ENCODE measurements around the gene IL1F10. TPM values are rescaled to one million over a fixed set of nuclear protein-coding genes. Genes with fewer than 3 reads are reported as not detected.

Gene IL1F10
- total and polyA plus RNA-seq, 10 of the 15 experiments (the other 5 are each of a cell fraction or from before 2014, with no cell fraction given) = not detected

DNA sequence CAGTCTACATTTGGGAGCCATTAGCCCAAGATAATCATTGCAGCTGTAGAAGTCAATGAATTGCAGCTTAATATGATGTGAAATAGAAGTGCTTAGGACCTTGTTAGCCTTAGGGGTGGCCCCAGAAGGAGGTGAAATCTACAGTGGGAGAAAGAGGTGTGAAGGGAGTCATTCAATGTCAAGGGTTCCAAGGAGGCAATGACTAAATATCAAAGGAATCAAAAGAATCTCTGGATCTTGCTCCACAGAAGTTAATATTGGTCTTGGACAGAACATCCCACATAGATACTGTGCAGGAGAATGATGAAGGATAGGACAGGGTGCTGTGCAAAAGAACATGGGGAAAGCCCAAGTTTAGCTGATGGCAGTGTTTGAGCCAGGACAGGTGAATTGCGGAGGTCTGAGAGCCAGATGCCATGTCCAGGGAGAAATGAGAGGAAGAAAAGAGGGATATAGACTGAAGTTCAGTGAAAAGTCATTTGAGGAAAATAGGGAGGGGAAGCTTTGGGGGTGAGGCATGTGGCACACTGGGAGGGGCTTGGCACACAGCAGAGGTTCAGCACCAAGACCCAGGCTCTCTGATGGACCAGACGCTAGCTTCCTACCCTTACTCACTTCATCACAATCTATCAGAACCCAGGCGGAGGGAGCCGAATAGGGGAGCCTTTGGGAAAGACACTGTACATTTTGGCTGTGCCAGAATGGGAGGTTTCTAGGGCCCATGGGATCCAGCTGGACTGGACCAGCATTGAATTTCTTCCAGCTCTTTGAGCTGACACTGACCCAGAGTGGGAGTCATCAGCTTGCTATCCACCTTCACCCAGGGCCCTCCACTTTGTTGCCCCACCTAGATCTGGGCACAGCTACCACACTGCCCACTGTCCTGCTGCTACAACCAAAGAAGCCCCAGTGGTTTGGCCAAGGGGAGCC is 2.2 kb downstream of the IL1F10 start:
- no peak for TF ChIP-seq SIN3A (IDR thresholded peaks at IDR 0.05; ENCODE audit: low read depth, low read length)
- Histone ChIP-seq H3K4me2 (ENCODE audit: control insufficient read depth, insufficient read depth) (no peak overlapping the region), H4K20me1 (ENCODE audit: control insufficient read depth, insufficient read depth) (no peaks in the 10 kb centered on the region), H3K9ac (ENCODE audit: control insufficient read depth, insufficient read depth, low read length) (no peak overlapping the region), H3K27me3 (replicated peaks in 1 of 2; ENCODE audit: control insufficient read depth in 2 of 2, insufficient read depth in 2 of 2, low read length in 1 of 2) (0 out of 4 replicates have a peak, but pooled peaks cover 0 to 1% of the 10 kb centered on the region in 2 experiments), H3K36me3 (ENCODE audit: control insufficient read depth in 2 of 2, insufficient read depth in 2 of 2, low read length in 1 of 2) (no peaks in the 10 kb centered on the region), H2AFZ (ENCODE audit: control insufficient read depth, low read depth, low read length) (no peak overlapping the region), H3K4me1 (ENCODE audit: control insufficient read depth, insufficient read depth, low read length) (no peaks in the 10 kb centered on the region), H3K9me3 (replicated peaks; ENCODE audit: control insufficient read depth, insufficient read depth, low read length) (no peaks in the 10 kb centered on the region; the same call in 2 of the 3 replicates), H3K27ac (ENCODE audit: control insufficient read depth, insufficient read depth) (no peak overlapping the region), H3K79me2 (ENCODE audit: control insufficient read depth, insufficient read depth, low read length) (no peaks in the 10 kb centered on the region), H3K4me3 (no peak overlapping the region)
- DNase-seq (ENCODE audit: low read depth, low spot score) = no peak
- intact Hi-C loops (cut with micrococcal nuclease; ENCODE audit: unreplicated experiment) (no loop called here), in situ Hi-C loops (cut with MboI) (no loop called here)
- ChIA-PET POLR2A (no interaction called here), RAD21 (ENCODE audit: unreplicated experiment) (no interaction called here), CTCF (interaction anchor here (4.3 kb wide), 1 partner anchor 11 kb away, joined by 14 read pairs; no protein-coding TSS in a partner anchor), SMC1A (ENCODE audit: uncharacterized antibody, unreplicated experiment) (interaction anchor here (0.6 kb wide), 1 partner anchor 11 kb away, joined by 3 read pairs; the partner anchor contains the start of gene IL36RN)
- no peak for FAIRE-seq
- BruUV-seq (replicated peaks) = no TSS peak
- WGBS (ENCODE audit: insufficient coverage, insufficient replicate concordance, low lambda C conversion rate, missing lambda C conversion rate) = 47% methylated on average over 4 of the region's 4 CpGs
- ATAC-seq = no peak

GRCh38 chr2:113070606-113070975 is 2.8 kb downstream of the IL1F10 start:
- CTCF ChIA-PET = interaction anchor here (4.3 kb wide), 1 partner anchor 10 kb away, joined by 14 read pairs; no protein-coding TSS in a partner anchor
- in situ Hi-C loops (cut with MboI) = no loop called here
- H3K4me3 ChIP-seq = no peak overlapping the region
- H4K20me1 ChIP-seq (ENCODE audit: control insufficient read depth, insufficient read depth) = no peaks in the 10 kb centered on the region
- H3K4me1 ChIP-seq (ENCODE audit: control insufficient read depth, insufficient read depth, low read length) = no peaks in the 10 kb centered on the region
- RAD21 ChIA-PET (ENCODE audit: unreplicated experiment) = no interaction called here
- H3K27ac ChIP-seq (ENCODE audit: control insufficient read depth, insufficient read depth) = no peak overlapping the region
- FAIRE-seq (no peak), DNase-seq (ENCODE audit: low read depth, low spot score) (no peak), ATAC-seq (no peak)
- no peaks in the 10 kb centered on the region for H3K79me2 ChIP-seq (ENCODE audit: control insufficient read depth, insufficient read depth, low read length)
- 80% methylated on average over 1 of the region's 1 CpG for WGBS (ENCODE audit: insufficient coverage, insufficient replicate concordance, low lambda C conversion rate, missing lambda C conversion rate)
- POLR2A ChIA-PET = no interaction called here
- no peaks in the 10 kb centered on the region for H3K36me3 ChIP-seq (ENCODE audit: control insufficient read depth in 2 of 2, insufficient read depth in 2 of 2, low read length in 1 of 2)
- H3K9ac ChIP-seq (ENCODE audit: control insufficient read depth, insufficient read depth, low read length) = no peak overlapping the region
- intact Hi-C loops (cut with micrococcal nuclease; ENCODE audit: unreplicated experiment) = no loop called here
- no peak for TF ChIP-seq CREM (IDR thresholded peaks at IDR 0.05; ENCODE audit: low read depth)
- TF ChIP-seq PRDM15 (CRISPR knock-in tag; IDR thresholded peaks at IDR 0.05) = no peak
- no peak for TF ChIP-seq ZNF274 (IDR thresholded peaks at IDR 0.05; ENCODE audit: insufficient read depth, insufficient read length)
- no peak for TF ChIP-seq SREBF1 (IDR thresholded peaks at IDR 0.05; ENCODE audit: low read length)
- no peak for TF ChIP-seq RELB (IDR thresholded peaks at IDR 0.05; ENCODE audit: low read depth)
- no peak for TF ChIP-seq FOS (IDR thresholded peaks at IDR 0.05; ENCODE audit: borderline replicate concordance, extremely low read depth, insufficient read length)
- TF ChIP-seq CHD1 (IDR thresholded peaks at IDR 0.05; ENCODE audit: low read depth, low read length) = no peak
- TF ChIP-seq, protein P1, sequence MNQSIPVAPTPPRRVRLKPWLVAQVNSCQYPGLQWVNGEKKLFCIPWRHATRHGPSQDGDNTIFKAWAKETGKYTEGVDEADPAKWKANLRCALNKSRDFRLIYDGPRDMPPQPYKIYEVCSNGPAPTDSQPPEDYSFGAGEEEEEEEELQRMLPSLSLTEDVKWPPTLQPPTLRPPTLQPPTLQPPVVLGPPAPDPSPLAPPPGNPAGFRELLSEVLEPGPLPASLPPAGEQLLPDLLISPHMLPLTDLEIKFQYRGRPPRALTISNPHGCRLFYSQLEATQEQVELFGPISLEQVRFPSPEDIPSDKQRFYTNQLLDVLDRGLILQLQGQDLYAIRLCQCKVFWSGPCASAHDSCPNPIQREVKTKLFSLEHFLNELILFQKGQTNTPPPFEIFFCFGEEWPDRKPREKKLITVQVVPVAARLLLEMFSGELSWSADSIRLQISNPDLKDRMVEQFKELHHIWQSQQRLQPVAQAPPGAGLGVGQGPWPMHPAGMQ (IDR thresholded peaks at IDR 0.05; ENCODE audit: borderline replicate concordance) = no peak
- no peak overlapping the region for H2AFZ ChIP-seq (ENCODE audit: control insufficient read depth, low read depth, low read length)
- H3K4me2 ChIP-seq (ENCODE audit: control insufficient read depth, insufficient read depth) = no peak overlapping the region
- SMC1A ChIA-PET (ENCODE audit: uncharacterized antibody, unreplicated experiment) = no interaction called here
- H3K9me3 ChIP-seq (replicated peaks; ENCODE audit: control insufficient read depth, insufficient read depth, low read length) = no peaks in the 10 kb centered on the region
- BruUV-seq (replicated peaks) = no TSS peak
- H3K27me3 ChIP-seq (replicated peaks in 1 of 2; ENCODE audit: control insufficient read depth in 2 of 2, insufficient read depth in 2 of 2, low read length in 1 of 2) = 0 out of 4 replicates have a peak, but pooled peaks cover 0 to 1% of the 10 kb centered on the region in 2 experiments
